ENCODE data around the gene CXXC5. TPM values are rescaled to one million over a fixed set of nuclear protein-coding genes. Genes with fewer than 3 reads are reported as not detected.
A peak's percentile ranks its signal among the peaks of the same experiment; 100 is the strongest.

Gene CXXC5
- polyA plus RNA-seq, 1 of the 3 experiments (the other 2 are of a cell fraction) = 47.4 TPM

- Histone ChIP-seq H3K4me1 (ENCODE audit: control insufficient read depth in 1 of 2, insufficient read depth in 2 of 2, low read depth in 1 of 2, low read length in 1 of 2) (peaks cover 26 to 52% of the 10 kb centered on the region in 2 experiments), H3K9me3 (no peaks in the 10 kb centered on the region), H3K27ac (ENCODE audit: low read depth in 2 of 2, low read length in 1 of 2) (peak overlapping the region; percentile 78 to 96), H4K20me1 (ENCODE audit: insufficient read depth) (peaks cover 31% of the 10 kb centered on the region), H3K9ac (peak overlapping the region; percentile 85), H2AFZ (ENCODE audit: low read depth) (no peak overlapping the region), H3K4me2 (peak overlapping the region; percentile 98), H3F3A (replicated peaks; ENCODE audit: insufficient read depth) (peaks cover 43% of the 10 kb centered on the region), H3K36me3 (replicated peaks in 1 of 2; ENCODE audit: control insufficient read depth in 1 of 2, insufficient read depth in 2 of 2, low read length in 1 of 2) (peaks cover 0 to 2% of the 10 kb centered on the region in 2 experiments), H3K9me2 (no peaks in the 10 kb centered on the region), H3K27me3 (ENCODE audit: insufficient read depth) (no peaks in the 10 kb centered on the region), H3K4me3 (ENCODE audit: low read depth in 2 of 2, low read length in 1 of 2) (peak overlapping the region; percentile 91 to 93), H3K79me2 (ENCODE audit: insufficient read depth) (peaks cover 66% of the 10 kb centered on the region)
- peak; percentile 65 for DNase-seq
- 1% methylated on average over 45 of the region's 77 CpGs for WGBS (ENCODE audit: low lambda C conversion rate)
- ChIA-PET POLR2A (interaction anchor here (0.7 to 6.9 kb wide), 11 partner anchors 11 to 114 kb away, joined by 3 to 130 read pairs (median 5); no protein-coding TSS in a partner anchor), CTCF (interaction anchor here (0.6 to 20.6 kb wide), 14 partner anchors 11 to 392 kb away, joined by 3 to 238 read pairs (median 8); no protein-coding TSS in a partner anchor)
- TF ChIP-seq CTCF (IDR thresholded peaks at IDR 0.05) (peak; percentile 14; the same call in 1 of the 2 replicates), TAF1 (IDR thresholded peaks at IDR 0.05; ENCODE audit: borderline replicate concordance, low read depth, low read length) (no peak), ELF1 (IDR thresholded peaks at IDR 0.05) (no peak), GATA2 (CRISPR knock-in tag; IDR thresholded peaks at IDR 0.05) (no peak), MXI1 (IDR thresholded peaks at IDR 0.05; ENCODE audit: low read depth, low read length) (peak; percentile 48; the same call in 1 of the 2 replicates), CHD2 (IDR thresholded peaks at IDR 0.05; ENCODE audit: low read length, partially characterized antibody) (peak; percentile 8), POLR2AphosphoS5 (IDR thresholded peaks at IDR 0.05; ENCODE audit: low read depth, low read length) (no peak), NRF1 (IDR thresholded peaks at IDR 0.05; ENCODE audit: low read depth, low read length) (no peak), SMC3 (IDR thresholded peaks at IDR 0.05; ENCODE audit: low read depth, low read length) (no peak; the same call in 1 of the 2 replicates), MAX (IDR thresholded peaks at IDR 0.05; ENCODE audit: low read depth) (0 out of 2 replicates have a peak, but pooled peaks have one; percentile 3), RAD21 (IDR thresholded peaks at IDR 0.05; ENCODE audit: low read length) (0 out of 2 replicates have a peak, but pooled peaks have one; percentile 1)
Observed at GRCh38 chr5:139649082-139649991, 1.2 kb downstream of the CXXC5 start.

GRCh38 chr5:139650031-139650688, 2.0 kb downstream of the CXXC5 start:
- DNase-seq = no peak
- no peak overlapping the region for H2AFZ ChIP-seq (ENCODE audit: low read depth)
- H3K9me3 ChIP-seq = no peaks in the 10 kb centered on the region
- CTCF ChIA-PET = interaction anchor here (0.6 to 20.6 kb wide), 19 partner anchors 10 to 391 kb away, joined by 3 to 238 read pairs (median 6); no protein-coding TSS in a partner anchor
- peaks cover 0 to 4% of the 10 kb centered on the region in 2 experiments for H3K36me3 ChIP-seq (replicated peaks in 1 of 2; ENCODE audit: control insufficient read depth in 1 of 2, insufficient read depth in 2 of 2, low read length in 1 of 2)
- peak overlapping the region; percentile 98 for H3K4me2 ChIP-seq
- H3K4me1 ChIP-seq (ENCODE audit: control insufficient read depth in 1 of 2, insufficient read depth in 2 of 2, low read depth in 1 of 2, low read length in 1 of 2) = peaks cover 34 to 57% of the 10 kb centered on the region in 2 experiments
- H3K9me2 ChIP-seq = no peaks in the 10 kb centered on the region
- peaks cover 74% of the 10 kb centered on the region for H3K79me2 ChIP-seq (ENCODE audit: insufficient read depth)
- H3K27ac ChIP-seq (ENCODE audit: low read depth in 2 of 2, low read length in 1 of 2) = peak overlapping the region; percentile 78 to 96
- POLR2A ChIA-PET = interaction anchor here (0.9 to 6.9 kb wide), 8 partner anchors 11 to 113 kb away, joined by 3 to 130 read pairs (median 16); no protein-coding TSS in a partner anchor
- H3K27me3 ChIP-seq (ENCODE audit: insufficient read depth) = no peaks in the 10 kb centered on the region
- H3K9ac ChIP-seq = peak overlapping the region; percentile 85
- peaks cover 40% of the 10 kb centered on the region for H4K20me1 ChIP-seq (ENCODE audit: insufficient read depth)
- 3% methylated on average over 31 of the region's 48 CpGs for WGBS (ENCODE audit: low lambda C conversion rate)
- peaks cover 44% of the 10 kb centered on the region for H3F3A ChIP-seq (replicated peaks; ENCODE audit: insufficient read depth)
- peak overlapping the region; percentile 91 to 93 for H3K4me3 ChIP-seq (ENCODE audit: low read depth in 2 of 2, low read length in 1 of 2)
- peak; percentile 12; the same call in 1 of the 2 replicates for TF ChIP-seq SMC3 (IDR thresholded peaks at IDR 0.05; ENCODE audit: low read depth, low read length)
- TF ChIP-seq MXI1 (IDR thresholded peaks at IDR 0.05; ENCODE audit: low read depth, low read length) = no peak
- no peak for TF ChIP-seq CHD2 (IDR thresholded peaks at IDR 0.05; ENCODE audit: low read length, partially characterized antibody)
- no peak for TF ChIP-seq MEF2A (IDR thresholded peaks at IDR 0.05; ENCODE audit: borderline replicate concordance, low read depth)
- no peak for TF ChIP-seq FOXJ3 (CRISPR knock-in tag; IDR thresholded peaks at IDR 0.05)
- 0 out of 2 replicates have a peak, but pooled peaks have one; percentile 4 for TF ChIP-seq ELF1 (IDR thresholded peaks at IDR 0.05)
- TF ChIP-seq RFX5 (IDR thresholded peaks at IDR 0.05; ENCODE audit: low read length) = no peak
- TF ChIP-seq TAF1 (IDR thresholded peaks at IDR 0.05; ENCODE audit: borderline replicate concordance, low read depth, low read length) = no peak
- TF ChIP-seq USF2 (IDR thresholded peaks at IDR 0.05; ENCODE audit: borderline replicate concordance, low read depth, low read length) = no peak
- TF ChIP-seq TEAD4 (IDR thresholded peaks at IDR 0.05; ENCODE audit: borderline replicate concordance, insufficient read depth) = no peak
- TF ChIP-seq USF1 (IDR thresholded peaks at IDR 0.05; ENCODE audit: borderline replicate concordance, low read depth) = no peak
- no peak for TF ChIP-seq JUND (IDR thresholded peaks at IDR 0.05)
- peak; percentile 20; the same call in 1 of the 2 replicates for TF ChIP-seq RAD21 (IDR thresholded peaks at IDR 0.05; ENCODE audit: low read length)
